CMK (cell line): ENCODE data around the gene SUPT5H.
A peak's percentile ranks its signal among the peaks of the same experiment; 100 is the strongest.
"Not testable (repeated sequence)": the region's sequence is repeated elsewhere in the genome, so short reads cannot be mapped to it uniquely, and the experiment has no call there.

Experiments used
- DNase-seq: peaks from one replicate; pipeline ENCODE4 v3.0.0-alpha.2; 2010; ENCODE audit warnings: low read depth

SUPT5H gene

GRCh38 chr19:39425744-39426143 is 19.6 kb upstream of the SUPT5H start:
- no peak for DNase-seq

- no peak for DNase-seq
These were observed 19.2 kb upstream of the SUPT5H start for GRCh38 chr19:39426170-39426569.

GRCh38 chr19:39427707-39428106 is 17.7 kb upstream of the SUPT5H start:
- no peak for DNase-seq

DNA sequence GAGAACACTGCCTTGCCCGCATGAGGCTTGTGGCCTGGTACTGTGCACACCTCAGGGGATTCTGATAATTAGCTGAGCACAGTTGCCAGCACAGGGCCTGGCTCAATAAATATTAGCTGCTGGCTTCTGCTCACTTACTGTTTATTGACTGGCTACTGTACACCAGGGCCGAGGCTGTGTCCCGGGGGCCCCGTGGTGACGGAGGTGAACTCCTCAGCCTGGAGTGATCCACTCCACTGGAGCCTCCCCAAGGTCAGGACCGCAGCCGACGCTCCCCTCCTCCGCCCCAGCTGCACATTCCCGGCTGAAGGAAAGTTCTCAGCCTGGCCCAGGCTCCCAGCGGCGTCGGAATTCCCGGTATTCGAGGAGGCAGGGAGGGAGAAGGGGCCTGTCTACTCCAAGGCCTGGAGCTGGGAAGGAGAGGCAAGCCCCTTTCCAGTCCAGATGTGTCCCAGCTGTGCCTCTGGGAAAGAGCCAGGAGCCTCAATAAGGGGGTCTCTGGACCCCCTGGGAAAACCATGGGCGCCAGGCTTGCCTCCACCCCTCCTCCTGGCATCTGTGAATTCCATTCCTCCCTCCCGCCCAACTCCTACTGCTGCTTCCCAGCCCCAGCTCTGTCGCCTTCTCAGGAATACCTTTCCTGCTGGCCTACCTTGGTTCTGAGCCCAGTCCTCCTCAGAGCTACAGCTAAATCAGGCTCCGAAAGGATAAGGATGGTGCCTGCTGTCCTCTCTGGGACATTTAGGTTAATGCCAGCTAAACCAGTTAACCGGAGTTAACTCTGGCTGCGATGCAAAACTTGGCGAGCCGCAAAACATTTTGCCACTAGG is 16.9 kb upstream of the SUPT5H start:
- DNase-seq: no peak

DNA sequence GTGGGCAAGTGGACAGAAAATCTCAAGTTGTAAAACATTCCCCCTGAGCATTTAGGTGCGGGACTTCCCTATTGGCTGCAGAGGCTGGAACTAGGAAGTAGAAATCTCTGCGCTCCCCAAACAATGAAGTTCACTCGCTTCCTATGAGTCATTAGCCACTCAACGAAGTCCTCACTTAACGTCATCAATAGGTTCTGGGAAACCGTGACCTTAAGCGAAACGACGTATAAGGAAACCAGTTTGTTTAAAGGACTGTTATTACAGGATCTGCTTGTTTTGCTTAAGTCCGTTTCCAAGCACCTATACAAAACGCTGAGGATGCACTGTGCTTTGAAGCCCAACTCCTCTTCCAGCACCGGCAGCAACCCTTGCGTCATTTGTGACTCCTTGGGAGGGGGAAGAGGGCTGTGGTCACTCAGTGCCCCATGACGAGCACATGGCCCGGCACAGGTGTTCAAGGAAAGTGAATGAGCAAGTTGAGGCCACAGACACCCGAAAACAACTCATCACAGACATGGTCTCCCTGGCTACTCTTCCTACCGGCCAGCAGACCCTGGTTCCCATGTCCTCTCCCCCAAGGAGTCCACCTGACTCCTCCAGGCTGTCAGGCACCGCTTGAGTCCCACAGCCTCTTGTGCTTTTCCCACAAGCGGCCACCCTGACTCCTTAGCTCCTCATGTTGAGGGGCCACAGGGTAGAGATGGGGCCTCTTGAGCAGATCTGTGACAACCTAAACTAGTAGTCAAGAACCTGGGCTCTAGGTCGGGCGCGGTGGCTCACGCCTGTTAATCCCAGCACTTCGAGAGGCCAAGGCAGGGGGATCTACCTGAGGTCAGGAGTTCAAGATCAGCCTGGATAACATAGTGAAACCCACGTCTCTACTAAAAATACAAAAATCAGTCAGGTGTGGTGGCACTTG is 14.4 kb upstream of the SUPT5H start:
- no peak for DNase-seq

DNA sequence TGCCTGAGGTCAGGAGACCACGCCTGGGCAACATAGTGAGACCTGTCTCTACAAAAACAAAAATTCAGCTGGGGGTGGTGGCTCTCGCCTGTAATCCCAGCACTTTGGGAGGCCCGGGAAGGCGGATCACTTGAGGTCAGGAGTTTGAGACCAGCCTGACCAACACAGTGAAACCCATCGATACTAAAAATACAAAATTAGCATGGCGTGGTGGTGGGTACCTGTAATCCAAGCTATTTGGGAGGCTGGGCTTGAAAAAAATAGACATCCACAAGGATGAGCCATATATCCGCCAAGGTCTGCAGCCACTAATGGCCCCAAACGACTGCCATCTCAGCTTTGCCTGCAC is 12.7 kb upstream of the SUPT5H start:
- no peak for DNase-seq

DNA sequence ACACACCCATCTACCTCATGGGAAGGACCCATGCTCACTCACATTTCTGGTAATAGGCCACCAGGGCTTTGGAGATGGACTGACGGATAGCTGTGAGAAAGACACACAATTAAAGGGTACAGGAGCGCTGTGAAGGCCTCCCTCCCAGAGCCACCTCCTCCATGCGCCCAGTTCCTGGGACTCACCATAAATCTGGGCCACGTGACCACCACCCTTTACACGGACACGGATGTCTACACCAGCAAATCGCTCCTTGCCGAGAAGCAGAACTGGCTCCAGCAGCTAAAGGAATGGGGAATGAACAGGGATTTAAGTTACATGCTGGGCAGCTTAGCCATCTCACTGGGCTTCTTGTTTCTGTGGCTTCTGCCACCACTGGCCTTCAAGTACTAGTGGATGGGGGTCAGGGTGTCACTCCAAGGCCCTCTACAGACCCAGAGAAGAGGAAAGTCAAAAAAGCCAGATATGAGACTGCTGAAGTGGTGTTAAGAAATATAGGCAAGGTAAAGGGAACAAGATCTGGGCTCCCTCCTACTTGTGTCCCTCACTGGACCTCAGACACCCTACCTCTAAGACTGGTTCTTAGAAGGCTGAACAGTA is 11.8 kb upstream of the SUPT5H start:
- no peak for DNase-seq

GRCh38 chr19:39434123-39435076 is 11.0 kb upstream of the SUPT5H start:
- no peak for DNase-seq

- peak; percentile 95 for DNase-seq
These were observed 9.7 kb upstream of the SUPT5H start, which contains the start of gene RPS16 for GRCh38 chr19:39435499-39436349. TSS of gene RPS16 (minus strand) at chr19:39435949. CDS start at chr19:39435895, 54 bp downstream.

GRCh38 chr19:39436350-39436716 is 9.0 kb upstream of the SUPT5H start:
- DNase-seq: no peak

DNA sequence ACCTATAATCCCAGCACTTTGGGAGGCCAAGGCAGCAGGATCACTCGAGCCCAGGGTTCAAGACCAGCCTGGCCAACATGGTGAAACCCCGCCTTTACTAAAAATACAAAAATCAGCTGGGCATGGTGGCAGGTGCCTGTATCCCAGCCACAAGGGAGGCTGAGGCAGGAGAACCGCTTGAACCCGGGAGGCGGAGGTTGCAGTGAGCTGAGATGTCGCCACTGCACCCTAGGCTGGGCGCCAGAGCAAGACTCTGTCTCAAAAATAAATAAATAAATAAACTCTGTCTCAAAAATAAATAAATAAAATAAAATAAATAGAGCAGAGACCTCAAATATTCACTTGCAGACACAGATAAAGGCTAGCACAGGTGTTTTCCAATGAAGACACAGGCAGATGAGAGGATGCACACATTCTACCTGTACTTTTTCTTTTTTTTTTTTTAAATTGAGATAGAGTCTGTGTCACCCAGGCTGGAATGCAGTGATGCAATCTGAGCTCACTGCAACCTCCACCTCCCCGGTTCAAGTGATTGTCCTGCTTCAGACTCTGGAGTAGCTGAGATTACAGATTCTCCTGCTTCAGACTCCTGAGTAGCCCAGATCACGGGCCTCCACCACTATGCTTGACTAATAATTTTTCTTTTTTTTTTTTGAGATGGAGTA is 7.0 kb upstream of the SUPT5H start:
- DNase-seq: no peak

DNA sequence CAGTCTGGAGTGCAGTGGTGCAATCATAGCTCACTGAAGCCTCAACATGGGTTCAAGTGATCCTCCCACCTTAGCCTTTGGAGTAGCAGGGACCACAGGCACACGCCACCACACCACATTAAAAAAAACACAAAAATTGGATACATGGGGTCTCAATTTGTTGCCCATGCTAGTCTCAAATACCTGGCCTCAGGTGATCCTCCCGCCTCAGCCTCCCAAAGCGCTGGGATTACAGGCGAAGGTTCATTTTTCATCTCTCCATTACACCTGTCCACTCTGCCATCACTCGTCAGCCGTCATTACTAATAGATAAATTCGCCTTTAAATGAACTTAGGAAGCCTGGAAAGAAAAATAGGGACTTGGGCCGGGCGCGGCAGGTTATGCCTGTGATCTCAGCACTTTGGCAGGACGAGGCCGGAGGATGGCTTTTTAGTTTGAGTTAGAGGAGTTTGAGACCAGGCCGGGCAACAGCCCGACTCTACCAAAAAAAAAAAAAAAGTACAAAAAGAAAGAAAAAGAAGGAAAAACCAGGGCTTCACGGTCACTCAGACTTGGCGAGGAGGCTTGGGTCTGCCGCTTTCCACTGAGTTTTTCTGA is 685 bp upstream of the SUPT5H start:
- DNase-seq: no peak

DNA sequence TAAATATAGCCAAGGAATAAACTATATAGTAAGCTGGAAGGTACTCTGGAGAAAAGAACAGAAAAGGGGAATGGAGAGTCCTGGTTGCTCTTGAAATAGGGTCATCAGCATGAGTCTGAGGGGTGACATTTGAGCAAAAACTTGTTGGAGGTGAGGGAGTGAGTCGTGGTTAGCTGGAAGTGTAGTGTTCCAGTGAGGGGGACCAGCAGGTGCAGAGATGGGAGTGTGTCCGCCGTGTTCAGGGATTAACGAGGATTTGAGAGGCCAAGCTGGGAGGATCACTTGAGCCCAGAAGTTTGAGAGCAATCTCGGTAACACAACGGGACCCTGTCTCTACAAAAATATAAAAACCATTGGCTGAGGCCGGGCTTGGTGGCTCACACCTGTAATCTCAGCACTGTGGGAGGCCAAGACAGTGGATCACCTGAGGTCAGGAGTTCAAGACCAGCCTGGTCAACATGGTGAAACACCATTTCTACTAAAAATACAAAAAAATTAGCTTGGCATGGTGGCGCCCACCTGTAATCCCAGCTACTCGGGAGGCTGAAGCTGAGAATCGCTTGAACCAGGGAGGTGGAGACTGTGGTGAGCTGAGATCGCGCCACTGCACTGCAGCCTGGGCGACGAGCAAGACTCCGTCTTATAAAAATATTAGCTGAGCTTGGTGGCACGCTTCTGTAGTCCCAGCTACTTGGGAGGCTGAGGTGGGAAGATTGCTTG is 1.1 kb downstream of the SUPT5H start:
- no peak for DNase-seq

DNA sequence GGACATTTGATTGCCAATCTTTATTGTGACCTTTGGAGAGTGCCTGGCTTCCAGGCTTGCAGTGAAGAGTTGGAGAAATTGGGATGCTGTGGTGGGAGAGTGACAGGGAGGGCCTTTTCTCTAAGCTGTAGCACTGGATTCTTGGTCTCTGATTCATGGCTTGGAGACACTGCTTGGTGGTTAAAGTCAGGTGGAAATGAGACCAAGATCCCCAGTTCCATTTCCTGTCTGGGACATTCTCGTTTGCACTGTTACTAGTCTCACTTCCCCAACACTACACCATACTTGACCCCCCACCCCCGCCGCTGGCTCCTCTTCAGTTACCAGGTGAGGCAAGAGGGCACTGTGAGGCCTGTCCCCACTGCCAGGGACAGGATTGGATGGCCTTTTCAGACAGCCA is 2.9 kb downstream of the SUPT5H start:
- DNase-seq: no peak

GRCh38 chr19:39449116-39449797 is 3.9 kb downstream of the SUPT5H start:
- no peak for DNase-seq

DNA sequence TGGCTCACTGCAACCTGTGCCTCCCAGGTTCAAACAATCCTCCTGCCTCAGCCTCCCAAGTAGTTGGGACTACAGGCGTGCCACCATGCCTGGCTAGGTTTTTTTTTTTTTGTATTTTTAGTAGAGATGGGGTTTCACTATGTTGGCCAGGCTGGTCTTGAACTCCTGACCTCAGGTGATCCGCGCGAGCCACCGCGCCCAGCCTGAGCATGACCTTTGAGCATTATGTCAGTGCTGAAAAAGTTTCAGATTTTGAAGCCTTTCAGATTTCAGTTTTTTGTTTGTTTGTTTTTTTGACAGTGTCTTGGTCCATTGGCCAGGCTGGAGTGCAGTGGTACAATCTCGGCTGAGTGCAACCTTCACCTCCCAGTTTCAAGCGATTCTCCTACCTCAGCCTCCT is 5.9 kb downstream of the SUPT5H start:
- not testable (repeated sequence) for DNase-seq

- no peak for DNase-seq
These were observed 18.0 kb downstream of the SUPT5H start for GRCh38 chr19:39463403-39463802.

GRCh38 chr19:39465956-39466747 is 20.8 kb downstream of the SUPT5H start:
- DNase-seq: no peak
